Suprapubic skin (tissue), 4 donors: Measurements from ENCODE around the gene YWHAB. TPM values are rescaled to one million over a fixed set of nuclear protein-coding genes. Genes with fewer than 3 reads are reported as not detected.

Experiments used
- DNase-seq, 2 donors: peaks; one replicate each; pipeline ENCODE4 v3.0.0-alpha.2; 2019; ENCODE audit warnings: low spot score in 2 of 2
- H3K27ac ChIP-seq: fragments of 200-600 bp; sonication (generic); one replicate; pipeline ENCODE4 v1.5.1; 2019
- H3K27me3 ChIP-seq: fragments of 200-600 bp; sonication (generic); one replicate; pipeline ENCODE4 v1.5.1; 2019
- H3K36me3 ChIP-seq: fragments of 200-600 bp; sonication (generic); one replicate; pipeline ENCODE4 v1.5.1; 2019
- H3K4me1 ChIP-seq: fragments of 200-600 bp; sonication (generic); one replicate; pipeline ENCODE4 v1.5.1; 2019
- H3K4me3 ChIP-seq: fragments of 200-600 bp; sonication (generic); one replicate; pipeline ENCODE4 v1.5.1; 2019; ENCODE audit warnings: mild to moderate bottlenecking
- H3K9me3 ChIP-seq: fragments of 200-600 bp; sonication (generic); one replicate; pipeline ENCODE4 v1.5.1; 2019
- CTCF ChIP-seq, 2 donors: fragments of 200-600 bp in 1 of 2; fragments of 450-650 bp in 1 of 2; sonication (generic) in 1 of 2; IDR thresholded peaks; one replicate each; pipeline ENCODE4 v1.5.1; 2016 to 2019; ENCODE audit warnings: antibody characterized with exemption in 2 of 2, mild to moderate bottlenecking in 1 of 2, moderate library complexity in 1 of 2
- EP300 ChIP-seq: sonication (generic); formaldehyde crosslinking; IDR thresholded peaks from one replicate; pipeline ENCODE4 v1.6.1; 2017; ENCODE audit warnings: antibody characterized with exemption
- POLR2A ChIP-seq, 2 donors: fragments of 450-650 bp; IDR thresholded peaks; one replicate each; pipeline ENCODE4 v1.6.1; 2017; ENCODE audit warnings: antibody characterized with exemption in 2 of 2, mild to moderate bottlenecking in 2 of 2, moderate library complexity in 2 of 2
- POLR2AphosphoS5 ChIP-seq, 3 donors: sonication (generic); formaldehyde crosslinking; IDR thresholded peaks; one replicate each; pipeline ENCODE4 v1.6.1; 2017; ENCODE audit warnings: antibody characterized with exemption in 3 of 3
- WGBS: methylation state at CpG from one replicate; pipeline ENCODE4 v1.1.5; 2018; 5-methylcytosine and 5-hydroxymethylcytosine counted together
- total RNA-seq, 4 donors: library from RNA; depleted of rRNA; stranded (reverse); fragments of >200 nt; gene quantifications; one replicate each; pipeline ENCODE4 v1.1.0, GENCODE V29; 2016

YWHAB gene
- total RNA-seq, 4 donors from 2014 or later, result 79.7 to 135 (median 129) TPM

GRCh38 chr20:44840826-44841225 is 44.7 kb upstream of the YWHAB start:
- peaks cover 27% of the 10 kb centered on the region for H3K27me3 ChIP-seq
- no peak overlapping the region for H3K4me3 ChIP-seq
- H3K27ac ChIP-seq, result no peak overlapping the region
- H3K4me1 ChIP-seq, result no peaks in the 10 kb centered on the region
- WGBS, result 84% methylated on average over 5 of the region's 5 CpGs
- no peaks in the 10 kb centered on the region for H3K9me3 ChIP-seq
- no peaks in the 10 kb centered on the region for H3K36me3 ChIP-seq
- DNase-seq, result no peak
- TF ChIP-seq POLR2A (IDR thresholded peaks at IDR 0.05) (no peak), EP300 (no peak), POLR2AphosphoS5 (IDR thresholded peaks at IDR 0.05) (no peak), CTCF (IDR thresholded peaks at IDR 0.05) (no peak)

GRCh38 chr20:44841955-44842354 is 43.5 kb upstream of the YWHAB start:
- H3K27ac ChIP-seq, result no peak overlapping the region
- no peaks in the 10 kb centered on the region for H3K4me1 ChIP-seq
- TF ChIP-seq EP300, result no peak
- no peak for TF ChIP-seq POLR2AphosphoS5 (IDR thresholded peaks at IDR 0.05)
- no peak for TF ChIP-seq CTCF (IDR thresholded peaks at IDR 0.05)
- peaks cover 26% of the 10 kb centered on the region for H3K27me3 ChIP-seq
- no peak for DNase-seq
- 79% methylated on average over 6 of the region's 6 CpGs for WGBS
- H3K36me3 ChIP-seq, result no peaks in the 10 kb centered on the region
- no peaks in the 10 kb centered on the region for H3K9me3 ChIP-seq
- H3K4me3 ChIP-seq, result no peak overlapping the region

GRCh38 chr20:44843876-44844275 is 41.6 kb upstream of the YWHAB start:
- WGBS, result 90% methylated on average over 5 of the region's 5 CpGs
- H3K4me3 ChIP-seq, result no peak overlapping the region
- H3K27me3 ChIP-seq, result peaks cover 18% of the 10 kb centered on the region
- H3K27ac ChIP-seq, result no peak overlapping the region
- no peaks in the 10 kb centered on the region for H3K36me3 ChIP-seq
- TF ChIP-seq EP300 (no peak), CTCF (IDR thresholded peaks at IDR 0.05) (no peak), POLR2AphosphoS5 (IDR thresholded peaks at IDR 0.05) (no peak), POLR2A (IDR thresholded peaks at IDR 0.05) (no peak)
- no peak for DNase-seq
- no peaks in the 10 kb centered on the region for H3K9me3 ChIP-seq
- no peaks in the 10 kb centered on the region for H3K4me1 ChIP-seq

GRCh38 chr20:44848254-44849015 is 37.1 kb upstream of the YWHAB start:
- H3K27ac ChIP-seq, result no peak overlapping the region
- no peak for TF ChIP-seq CTCF (IDR thresholded peaks at IDR 0.05)
- no peak for TF ChIP-seq POLR2AphosphoS5 (IDR thresholded peaks at IDR 0.05)
- no peak for TF ChIP-seq EP300
- TF ChIP-seq POLR2A (IDR thresholded peaks at IDR 0.05), result no peak
- WGBS, result 85% methylated on average over 4 of the region's 4 CpGs

GRCh38 chr20:44849703-44850102 is 35.8 kb upstream of the YWHAB start:
- H3K9me3 ChIP-seq, result no peaks in the 10 kb centered on the region
- no peak overlapping the region for H3K27ac ChIP-seq
- H3K36me3 ChIP-seq, result no peaks in the 10 kb centered on the region
- no peak for DNase-seq
- H3K4me3 ChIP-seq, result no peak overlapping the region
- WGBS, result 73% methylated on average over 1 of the region's 1 CpG
- no peak for TF ChIP-seq POLR2A (IDR thresholded peaks at IDR 0.05)
- no peak for TF ChIP-seq EP300
- no peak for TF ChIP-seq POLR2AphosphoS5 (IDR thresholded peaks at IDR 0.05)
- no peak for TF ChIP-seq CTCF (IDR thresholded peaks at IDR 0.05)
- H3K4me1 ChIP-seq, result no peaks in the 10 kb centered on the region
- H3K27me3 ChIP-seq, result peaks cover 10% of the 10 kb centered on the region

More at GRCh38 chr20:44848254-44849015, 37.1 kb upstream of the YWHAB start:
- H3K4me3 ChIP-seq, result no peak overlapping the region
- H3K27me3 ChIP-seq, result peaks cover 11% of the 10 kb centered on the region
- no peak for DNase-seq
- no peaks in the 10 kb centered on the region for H3K4me1 ChIP-seq
- no peaks in the 10 kb centered on the region for H3K9me3 ChIP-seq
- no peaks in the 10 kb centered on the region for H3K36me3 ChIP-seq
